GM23338 (cell line): ENCODE results near the gene RAB40C. TPM values are rescaled to one million over a fixed set of nuclear protein-coding genes. Genes with fewer than 3 reads are reported as not detected.

ENCODE experiments used
- ATAC-seq: fragments of 200-7000 bp; cut with Tn5 transposase; 3 replicates; pipeline ENCODE4 v1.9.1; 2020
- DNase-seq: peaks from one replicate; pipeline ENCODE4 v3.0.0-alpha.2; 2015; ENCODE audit warnings: low spot score
- H2AFZ ChIP-seq: fragments of 200-600 bp; sonication (generic); 2 replicates; pipeline ENCODE4 v1.8.0; 2016; ENCODE audit warnings: antibody characterized with exemption, mild to moderate bottlenecking, moderate library complexity
- H3F3A ChIP-seq: fragments of 200-600 bp; sonication (generic); replicated peaks from 2 replicates; pipeline ENCODE4 v1.8.0; 2017; ENCODE audit warnings: antibody characterized with exemption, mixed run types, low read depth
- H3K27ac ChIP-seq: fragments of 200-600 bp; sonication (generic); 2 replicates; pipeline ENCODE4 v1.6.1; 2016; ENCODE audit warnings: low read depth
- H3K27me3 ChIP-seq: fragments of 200-600 bp; sonication (generic); 2 replicates; pipeline ENCODE4 v1.8.0; 2016; ENCODE audit warnings: mild to moderate bottlenecking, mixed run types, moderate library complexity; ENCODE audit not compliant: insufficient read depth
- H3K36me3 ChIP-seq: fragments of 200-600 bp; sonication (generic); 2 replicates; pipeline ENCODE4 v1.8.0; 2016; ENCODE audit warnings: mild to moderate bottlenecking; ENCODE audit not compliant: insufficient read depth
- H3K4me1 ChIP-seq: fragments of 200-600 bp; sonication (generic); 2 replicates; pipeline ENCODE4 v1.8.0; 2016; ENCODE audit warnings: mild to moderate bottlenecking, moderate library complexity; ENCODE audit not compliant: insufficient read depth
- H3K4me2 ChIP-seq: fragments of 200-600 bp; sonication (generic); 2 replicates; pipeline ENCODE4 v1.7.1; 2017; ENCODE audit warnings: mixed run types
- H3K4me3 ChIP-seq: fragments of 200-600 bp; sonication (generic); 2 replicates; pipeline ENCODE4 v1.6.1; 2016; ENCODE audit warnings: mixed run types
- H3K79me2 ChIP-seq: fragments of 200-600 bp; sonication (generic); replicated peaks from 2 replicates; pipeline ENCODE4 v1.8.0; 2017; ENCODE audit warnings: mild to moderate bottlenecking; ENCODE audit not compliant: insufficient read depth
- H3K9me2 ChIP-seq: fragments of 200-600 bp; sonication (generic); 2 replicates; pipeline ENCODE4 v1.8.0; 2017; ENCODE audit not compliant: insufficient read depth
- H4K20me1 ChIP-seq: fragments of 200-600 bp; sonication (generic); replicated peaks from 2 replicates; pipeline ENCODE4 v1.8.0; 2017; ENCODE audit warnings: mild to moderate bottlenecking; ENCODE audit not compliant: insufficient read depth
- H3K27ac Mint-ChIP-seq: 2 replicates; pipeline ENCODE4 v1.8.0; 2020; ENCODE audit warnings: inconsistent platforms, mild to moderate bottlenecking, moderate library complexity, mixed read lengths
- H3K27me3 Mint-ChIP-seq: 3 replicates; pipeline ENCODE4 v1.8.0; 2022; ENCODE audit warnings: low read depth, mild to moderate bottlenecking, moderate library complexity, mixed read lengths, inconsistent platforms; ENCODE audit not compliant: insufficient read depth, poor library complexity
- H3K36me3 Mint-ChIP-seq: 3 replicates; pipeline ENCODE4 v1.8.0; 2021; ENCODE audit warnings: low read depth, mild to moderate bottlenecking, inconsistent platforms, moderate library complexity, mixed read lengths
- H3K4me1 Mint-ChIP-seq: 3 replicates; pipeline ENCODE4 v1.8.0; 2020; ENCODE audit warnings: mild to moderate bottlenecking, inconsistent platforms, mixed read lengths
- H3K4me3 Mint-ChIP-seq: 3 replicates; pipeline ENCODE4 v1.8.0; 2021; ENCODE audit warnings: moderate library complexity, mild to moderate bottlenecking, inconsistent platforms, mixed read lengths
- H3K9me3 Mint-ChIP-seq: 3 replicates; pipeline ENCODE4 v1.8.0; 2020; ENCODE audit warnings: moderate library complexity, mild to moderate bottlenecking, inconsistent platforms, mixed read lengths
- CTCF ChIP-seq, 2 experiments: fragments of 200-600 bp in 1 of 2; sonication (generic) in 1 of 2; conservative IDR thresholded peaks; 2 replicates each; pipeline versions ENCODE4 v1.5.1 to v1.6.1; 2016 to 2017; ENCODE audit warnings: antibody characterized with exemption in 2 of 2, low read depth in 2 of 2, mild to moderate bottlenecking in 2 of 2, moderate library complexity in 1 of 2
- ETS1 ChIP-seq: IDR thresholded peaks from 2 replicates; pipeline ENCODE4 v1.6.1; 2016; ENCODE audit warnings: antibody characterized with exemption
- EZH2 ChIP-seq: fragments of 200-600 bp; sonication (generic); IDR thresholded peaks from one replicate; pipeline ENCODE4 v1.8.0; 2017; ENCODE audit warnings: antibody characterized with exemption, mild to moderate bottlenecking, low read depth; ENCODE audit not compliant: unreplicated experiment
- EZH2phosphoT487 ChIP-seq: fragments of 200-600 bp; sonication (generic); IDR thresholded peaks from one replicate; pipeline ENCODE4 v1.8.1; 2018; ENCODE audit warnings: antibody characterized with exemption; ENCODE audit not compliant: unreplicated experiment
- JUNB ChIP-seq: IDR thresholded peaks from one replicate; pipeline ENCODE4 v1.6.1; 2016; ENCODE audit warnings: antibody characterized with exemption; ENCODE audit not compliant: unreplicated experiment
- NANOG ChIP-seq: IDR thresholded peaks from 2 replicates; pipeline ENCODE4 v1.6.1; 2016; ENCODE audit warnings: antibody characterized with exemption, borderline replicate concordance
- REST ChIP-seq: IDR thresholded peaks from one replicate; pipeline ENCODE4 v1.6.1; 2018; ENCODE audit warnings: antibody characterized with exemption; ENCODE audit not compliant: unreplicated experiment
- ZNF114 ChIP-seq: fragments of 250-450 bp; sonication (Bioruptor Pico); IDR thresholded peaks from 2 replicates; pipeline ENCODE4 v1.5.0; 2020; ENCODE audit warnings: mild to moderate bottlenecking, moderate library complexity
- polyA plus RNA-seq: library from polyadenylated mRNA; unstranded; fragments of >200 nt; fragmentation: Nextera tagmentation; extraction: Ambion mirVana; gene quantifications from 2 replicates; pipeline ENCODE4 v1.2.1, GENCODE V29; 2016
- total RNA-seq: library from RNA; depleted of rRNA; stranded (reverse); fragments of >200 nt; shearing (Covaris generic); gene quantifications from 2 replicates; pipeline ENCODE4 v1.2.3, GENCODE V29; 2014

Gene RAB40C
- total and polyA plus RNA-seq, 2 experiments from 2014 or later, result 11.2 to 24.6 TPM

GRCh38 chr16:582218-582613 lies 7.7 kb upstream of the RAB40C start:
- no peaks in the 10 kb centered on the region for H3K36me3 Mint-ChIP-seq
- peaks cover 17% of the 10 kb centered on the region for H3K27me3 Mint-ChIP-seq
- TF ChIP-seq ETS1 (no peak), CTCF (conservative IDR thresholded peaks at IDR 0.05; ENCODE audit: low read depth in 2 of 2) (0 out of 4 replicates have a peak, but pooled peaks of 1 of the 2 experiments have one; percentile 3)
- Histone ChIP-seq H4K20me1 (peaks cover under 1% of the 10 kb centered on the region; the same call in 1 of the 2 replicates), H3K79me2 (no peaks in the 10 kb centered on the region), H3K4me1 (peaks cover 5% of the 10 kb centered on the region; the same call in 1 of the 2 replicates), H3K4me3 (no peak overlapping the region), H3F3A (peaks cover 10% of the 10 kb centered on the region; the same call in 1 of the 2 replicates), H3K36me3 (no peaks in the 10 kb centered on the region), H3K27me3 (peaks cover 20% of the 10 kb centered on the region), H3K9me2 (no peaks in the 10 kb centered on the region), H3K27ac (no peak overlapping the region), H3K4me2 (no peak overlapping the region), H2AFZ (no peak overlapping the region)
- H3K4me3 Mint-ChIP-seq, result no peak overlapping the region
- H3K27ac Mint-ChIP-seq, result no peak overlapping the region
- DNase-seq (peak; percentile 26), ATAC-seq (no peak)
- peaks cover 4% of the 10 kb centered on the region; the same call in 2 of the 3 replicates for H3K4me1 Mint-ChIP-seq
- H3K9me3 Mint-ChIP-seq, result no peaks in the 10 kb centered on the region; the same call in 2 of the 3 replicates

- H3K79me2 ChIP-seq, result peaks cover 3% of the 10 kb centered on the region
- H4K20me1 ChIP-seq, result peaks cover 6% of the 10 kb centered on the region
- peak overlapping the region; percentile 74; the same call in 1 of the 2 replicates for H3K4me2 ChIP-seq
- H3K27ac ChIP-seq, result no peak overlapping the region
- ATAC-seq (peak; percentile 10), DNase-seq (peak; percentile 45)
- peaks cover 10% of the 10 kb centered on the region; the same call in 1 of the 2 replicates for H3F3A ChIP-seq
- H3K27me3 Mint-ChIP-seq, result peaks cover 18% of the 10 kb centered on the region
- H3K27me3 ChIP-seq, result peaks cover 26% of the 10 kb centered on the region
- H2AFZ ChIP-seq, result no peak overlapping the region
- peaks cover 7% of the 10 kb centered on the region for H3K4me1 Mint-ChIP-seq
- no peaks in the 10 kb centered on the region for H3K9me2 ChIP-seq
- H3K4me1 ChIP-seq, result peaks cover 5% of the 10 kb centered on the region; the same call in 1 of the 2 replicates
- H3K4me3 ChIP-seq, result no peak overlapping the region
- H3K4me3 Mint-ChIP-seq, result no peak overlapping the region
- H3K9me3 Mint-ChIP-seq, result no peaks in the 10 kb centered on the region; the same call in 2 of the 3 replicates
- H3K36me3 ChIP-seq, result no peaks in the 10 kb centered on the region
- no peak overlapping the region for H3K27ac Mint-ChIP-seq
- no peaks in the 10 kb centered on the region for H3K36me3 Mint-ChIP-seq
- TF ChIP-seq ZNF114 (no peak), NANOG (no peak), EZH2phosphoT487 (no peak), JUNB (no peak), EZH2 (no peak), REST (no peak), ETS1 (no peak), CTCF (conservative IDR thresholded peaks at IDR 0.05; ENCODE audit: low read depth in 2 of 2) (no peak)
Measured at GRCh38 chr16:582614-583331, 7.1 kb upstream of the RAB40C start.
